OCI-LY7 (cell line): Measurements from ENCODE around the gene RIC3. TPM values are rescaled to one million over a fixed set of nuclear protein-coding genes. Genes with fewer than 3 reads are reported as not detected.
A peak's percentile ranks its signal among the peaks of the same experiment; 100 is the strongest.

Experiments
- Bru-seq: library from RNA; stranded (reverse); fragments of 400-500 nt; gene quantifications from one replicate; lab custom pipeline; 2021; lab: Mats Ljungman, UMichigan
- BruChase-seq, 2 experiments: library from RNA; stranded (reverse); fragments of 400-500 nt; gene quantifications; one replicate each; lab custom pipeline; 2021; lab: Mats Ljungman, UMichigan
- BruUV-seq: library from RNA; stranded (reverse); fragments of 400-500 nt; replicated peaks from 2 replicates; lab custom pipeline; 2021; lab: Mats Ljungman, UMichigan
- CTCF ChIA-PET: fragments of 300-600 bp; sonication (Branson Sonifier 250); formaldehyde crosslinking; loops from one replicate; lab custom pipeline; 2022; ENCODE audit warnings: antibody characterized with exemption; ENCODE audit not compliant: unreplicated experiment; lab: Charles Lee
- POLR2A ChIA-PET: fragments of 300-600 bp; sonication (Branson Sonifier 250); formaldehyde crosslinking; loops from one replicate; lab custom pipeline; 2022; ENCODE audit warnings: antibody characterized with exemption; lab: Charles Lee
- DNase-seq: peaks from one replicate; pipeline ENCODE4 v3.0.0-alpha.2; 2015; ENCODE audit warnings: low spot score
- H2AFZ ChIP-seq: fragments of 200-600 bp; sonication (generic), shearing (Covaris generic); 2 replicates; pipeline ENCODE4 v1.6.1; 2014; ENCODE audit warnings: mild to moderate bottlenecking, antibody characterized with exemption, low read length, moderate library complexity
- H3K27ac ChIP-seq: fragments of 200-600 bp; sonication (generic); 2 replicates; pipeline ENCODE4 v1.5.1; 2014; ENCODE audit warnings: mixed run types, low read depth, mild to moderate bottlenecking, moderate library complexity, low read length, inconsistent platforms; ENCODE audit not compliant: poor library complexity, severe bottlenecking
- H3K36me3 ChIP-seq: fragments of 200-600 bp; sonication (generic); 2 replicates; pipeline ENCODE4 v1.6.1; 2014; ENCODE audit warnings: mild to moderate bottlenecking, antibody characterized with exemption, low read length, moderate library complexity, mixed read lengths; ENCODE audit not compliant: insufficient read depth
- H3K4me1 ChIP-seq: fragments of 200-600 bp; sonication (generic); 2 replicates; pipeline ENCODE4 v1.5.1; 2014; ENCODE audit warnings: mild to moderate bottlenecking, low read length; ENCODE audit not compliant: insufficient read depth, poor library complexity, severe bottlenecking
- H3K4me2 ChIP-seq: fragments of 200-600 bp; sonication (generic); 2 replicates; pipeline ENCODE4 v1.6.1; 2014; ENCODE audit warnings: mild to moderate bottlenecking, low read length
- H3K4me3 ChIP-seq: fragments of 200-600 bp; sonication (generic); 2 replicates; pipeline ENCODE4 v1.5.1; 2014; ENCODE audit warnings: mild to moderate bottlenecking, low read depth, low read length; ENCODE audit not compliant: poor library complexity, severe bottlenecking
- H3K79me2 ChIP-seq: fragments of 200-600 bp; sonication (generic); 2 replicates; pipeline ENCODE4 v1.6.1; 2016; ENCODE audit warnings: low read depth, mild to moderate bottlenecking, low read length, moderate library complexity, mixed read lengths; ENCODE audit not compliant: insufficient read depth
- H3K9me2 ChIP-seq: fragments of 200-600 bp; sonication (generic); 2 replicates; pipeline ENCODE4 v1.6.1; 2016; ENCODE audit warnings: mild to moderate bottlenecking, low read length, mixed read lengths; ENCODE audit not compliant: insufficient read depth
- H3K9me3 ChIP-seq: fragments of 200-600 bp; sonication (generic); 2 replicates; pipeline ENCODE4 v1.6.1; 2014; ENCODE audit warnings: mild to moderate bottlenecking, mixed run types, low read length, mixed read lengths
- H4K20me1 ChIP-seq: fragments of 200-600 bp; sonication (generic); 2 replicates; pipeline ENCODE4 v1.6.1; 2014; ENCODE audit warnings: mild to moderate bottlenecking, antibody characterized with exemption, low read length, moderate library complexity, mixed read lengths; ENCODE audit not compliant: insufficient read depth
- CTCF ChIP-seq: fragments of 200-600 bp; sonication (generic); conservative IDR thresholded peaks from 2 replicates; pipeline ENCODE4 v1.5.1; 2014; ENCODE audit warnings: mild to moderate bottlenecking, antibody characterized with exemption, low read length, moderate library complexity, mixed read lengths
- EZH2phosphoT487 ChIP-seq: fragments of 200-600 bp; sonication (generic); IDR thresholded peaks from 2 replicates; pipeline ENCODE4 v1.6.1; 2018; ENCODE audit warnings: low read depth, borderline replicate concordance, mild to moderate bottlenecking, mixed run types, antibody characterized with exemption, low read length, moderate library complexity, mixed read lengths
- intact Hi-C: fragments of 100-400 bp; cut with micrococcal nuclease; formaldehyde crosslinking; loops from one replicate; pipeline ENCODE4 v1.10.0; 2022; ENCODE audit not compliant: unreplicated experiment
- long read RNA-seq: library from polyadenylated mRNA; stranded (forward); transcript quantifications from one replicate; pipeline ENCODE4 v2.0.0, GENCODE V29; 2022
- total RNA-seq, 2 experiments: library from RNA; depleted of rRNA in 1 of 2; stranded (reverse); fragments of >200 nt in 1 of 2; shearing (Covaris generic) in 1 of 2; gene quantifications; 2 replicates each; pipeline ENCODE4 v1.2.3, GENCODE V29; 2014 to 2022

The RIC3 gene
- total RNA-seq (2014; rRNA removed; shearing (Covaris generic)) (not detected in 2 replicates), total RNA-seq (2022) (not detected in 2 replicates), Bru-seq, nascent RNA (percentile 3 among the genes with signal in this experiment), BruChase-seq, experiment 1, labeled RNA remaining after a 6-hour chase (not detected), BruChase-seq, experiment 2, labeled RNA remaining after a 2-hour chase (percentile 4 among the genes with signal in this experiment)
- long read RNA-seq: 0 reads

- Histone ChIP-seq H2AFZ (no peak within 1 kb of the TSS), H3K4me3 (no peak within 1 kb of the TSS), H4K20me1 (no peaks in the 10 kb centered on the region), H3K4me1 (no peaks in the 10 kb centered on the region), H3K36me3 (no peaks in the 10 kb centered on the region), H3K4me2 (no peak within 1 kb of the TSS), H3K9me2 (no peaks in the 10 kb centered on the region), H3K27ac (no peak within 1 kb of the TSS), H3K79me2 (no peaks in the 10 kb centered on the region), H3K9me3 (no peaks in the 10 kb centered on the region)
- POLR2A ChIA-PET: no interaction called here
- TF ChIP-seq EZH2phosphoT487: no peak
- no peak for TF ChIP-seq CTCF
- intact Hi-C loops: no loop called here
- no peak for DNase-seq
- no TSS peak for BruUV-seq
- CTCF ChIA-PET: no interaction called here
Observed at GRCh38 chr11:8168485-8169257, at the start of gene RIC3. TSS of gene RIC3 (minus strand) at chr11:8169025. CDS start at chr11:8168989, 36 bp downstream.

GRCh38 chr11:8218409-8218808, 49.6 kb upstream of the RIC3 start:
- intact Hi-C loops: no loop called here
- Histone ChIP-seq H3K4me2 (no peak overlapping the region), H3K27ac (no peak overlapping the region), H3K4me1 (no peaks in the 10 kb centered on the region), H3K9me2 (no peaks in the 10 kb centered on the region), H3K79me2 (no peaks in the 10 kb centered on the region), H3K9me3 (no peaks in the 10 kb centered on the region), H4K20me1 (no peaks in the 10 kb centered on the region), H3K36me3 (no peaks in the 10 kb centered on the region), H2AFZ (no peak overlapping the region), H3K4me3 (no peak overlapping the region)
- POLR2A ChIA-PET: no interaction called here
- BruUV-seq: no TSS peak
- CTCF ChIA-PET: no interaction called here
- no peak for DNase-seq
- no peak for TF ChIP-seq EZH2phosphoT487
- TF ChIP-seq CTCF: no peak

- ChIA-PET CTCF (no interaction called here), POLR2A (interaction anchor here (0.5 kb wide), 1 partner anchor 10 kb away, joined by 4 read pairs; no protein-coding TSS in a partner anchor)
Observed at GRCh38 chr11:8217926-8218325, 49.1 kb upstream of the RIC3 start.

More at GRCh38 chr11:8217926-8218325, 49.1 kb upstream of the RIC3 start:
- Histone ChIP-seq H3K4me1 (no peaks in the 10 kb centered on the region), H3K9me3 (no peaks in the 10 kb centered on the region), H3K4me3 (no peak overlapping the region), H2AFZ (no peak overlapping the region), H3K4me2 (no peak overlapping the region), H3K79me2 (no peaks in the 10 kb centered on the region), H3K27ac (no peak overlapping the region), H3K9me2 (no peaks in the 10 kb centered on the region), H4K20me1 (no peaks in the 10 kb centered on the region), H3K36me3 (no peaks in the 10 kb centered on the region)
- no peak for DNase-seq
- BruUV-seq: no TSS peak
- intact Hi-C loops: no loop called here
- TF ChIP-seq EZH2phosphoT487 (no peak), CTCF (no peak)
